ENCODE data around the gene SIGLEC12.
"Not testable (repeated sequence)": the region's sequence is repeated elsewhere in the genome, so short reads cannot be mapped to it uniquely, and the experiment has no call there.

The SIGLEC12 gene

GRCh38 chr19:51457351-51458013, 44.1 kb downstream of the SIGLEC12 start:
- no peak for DNase-seq

- DNase-seq: no peak
Observed at GRCh38 chr19:51456541-51457290, 44.9 kb downstream of the SIGLEC12 start.

DNA sequence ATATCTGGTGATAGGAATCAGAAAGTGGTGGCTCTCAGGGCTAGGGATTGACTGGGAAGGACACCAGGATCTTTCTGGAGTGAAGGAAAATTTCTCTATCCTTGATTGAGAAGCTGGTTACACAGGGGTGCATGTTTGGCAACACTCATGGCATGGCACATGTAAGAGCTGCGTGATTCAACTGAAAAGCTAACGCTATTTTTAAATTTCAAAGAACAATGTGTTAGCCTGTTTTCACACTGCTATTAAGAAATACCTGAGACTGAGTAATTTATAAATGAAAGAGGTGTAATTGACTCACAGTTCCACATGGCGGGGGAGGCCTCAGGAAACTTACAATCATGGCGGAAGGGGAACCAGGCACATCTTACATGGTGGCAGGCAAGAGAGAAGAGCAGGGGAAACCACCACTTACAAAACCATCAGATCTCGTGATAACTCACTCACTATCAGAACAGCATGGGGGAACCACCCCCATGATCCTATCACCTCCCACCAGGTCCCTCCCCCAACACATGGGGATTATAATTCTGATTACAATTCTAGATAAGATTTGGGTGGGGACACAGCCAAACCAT, 50.8 kb downstream of the SIGLEC12 start:
- no peak for DNase-seq

DNA sequence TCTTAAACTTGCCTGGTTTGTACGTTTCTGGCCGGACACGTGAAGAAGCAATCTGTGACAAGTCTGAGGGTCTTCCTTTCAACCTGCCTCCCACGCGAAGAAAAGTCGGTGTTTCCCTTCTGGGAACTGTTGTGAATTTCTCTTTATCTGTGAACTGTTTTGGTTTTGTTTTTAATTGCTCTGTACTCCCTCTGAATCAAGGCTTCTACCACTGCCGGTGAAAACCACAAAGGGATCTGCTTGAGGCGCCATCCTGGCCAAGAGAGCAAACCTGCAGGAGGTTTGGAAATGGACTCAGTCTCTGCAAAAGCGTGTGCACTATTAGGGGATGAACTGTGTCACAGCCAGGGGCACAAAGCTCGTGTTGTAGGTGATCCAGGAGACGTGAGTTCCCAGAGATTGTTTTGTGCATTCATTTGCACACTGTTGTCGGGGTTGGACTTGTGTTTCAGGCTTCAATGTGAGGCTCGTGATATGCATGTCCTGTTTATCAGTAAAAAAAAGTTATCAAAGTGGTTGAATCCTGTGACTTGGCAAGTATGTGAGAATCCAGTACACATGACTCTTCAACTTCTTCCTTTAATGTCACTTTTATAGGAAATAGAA, 53.1 kb downstream of the SIGLEC12 start:
- DNase-seq: no peak

- DNase-seq: no peak
Observed at GRCh38 chr19:51448011-51448410, 53.6 kb downstream of the SIGLEC12 start.

DNA sequence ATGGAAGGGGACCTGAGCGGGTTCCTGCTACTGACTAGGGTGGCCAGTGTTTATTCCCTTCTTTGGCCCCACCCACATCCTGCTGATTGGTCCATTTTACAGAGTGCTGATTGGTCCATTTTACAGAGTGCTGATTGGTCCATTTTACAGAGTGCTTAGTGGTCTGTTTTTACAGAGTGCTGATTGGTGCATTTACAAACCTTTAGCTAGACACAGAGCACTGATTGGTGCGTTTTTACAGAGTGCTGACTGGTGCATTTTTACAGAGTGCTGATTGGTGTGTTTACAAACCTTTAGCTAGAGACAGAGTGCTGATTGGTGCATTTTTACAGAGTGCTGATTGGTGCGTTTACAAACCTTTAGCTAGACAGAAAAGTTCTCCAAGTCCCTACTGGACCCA, 54.1 kb downstream of the SIGLEC12 start:
- DNase-seq: not testable (repeated sequence)

DNA sequence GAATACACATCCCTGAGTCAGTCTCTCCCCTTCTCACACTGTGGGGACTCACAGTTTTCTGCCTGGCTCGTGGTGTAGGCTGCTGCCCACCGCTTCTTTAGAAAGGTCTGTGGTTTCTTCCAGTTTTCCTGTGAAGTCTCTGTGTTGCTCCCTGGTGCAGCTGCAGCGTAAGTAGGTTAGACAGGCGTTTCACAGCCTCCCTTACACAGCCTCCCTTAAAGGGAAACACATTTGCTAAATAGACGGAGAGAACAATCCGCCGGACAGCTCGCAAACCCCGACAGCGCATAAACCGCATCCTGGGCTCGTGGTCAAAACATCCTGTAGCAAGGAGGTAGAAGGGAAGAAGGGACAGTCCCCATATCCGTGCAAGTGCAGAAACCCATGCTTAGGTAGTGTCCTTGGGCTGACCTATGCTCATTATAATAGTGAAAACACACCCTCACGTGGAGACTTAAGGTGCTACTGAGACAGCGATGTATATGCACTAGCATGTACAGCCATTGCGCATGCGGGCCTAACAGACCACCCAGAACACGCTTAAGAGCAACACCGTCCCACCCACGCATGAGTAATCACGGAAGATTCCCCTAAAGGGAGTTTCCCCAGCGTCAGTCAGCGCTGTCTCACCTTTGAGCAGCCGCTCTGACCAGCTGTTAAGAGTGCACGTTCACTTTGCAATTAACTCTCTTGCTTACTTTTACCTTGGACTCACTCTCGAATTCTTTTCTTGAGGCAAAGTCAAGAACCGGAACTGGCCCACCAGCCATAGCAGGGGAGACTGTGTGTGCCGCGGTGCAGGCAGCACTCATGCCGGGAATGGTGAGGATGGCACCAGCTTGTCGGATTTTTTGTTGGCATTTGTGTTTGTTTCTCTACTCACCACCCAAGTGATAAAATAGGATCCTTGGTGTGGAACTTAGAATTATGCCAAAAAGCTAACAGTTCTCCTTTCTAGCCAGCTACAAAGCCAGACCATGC, 59.9 kb downstream of the SIGLEC12 start:
- no peak for DNase-seq

All from fibroblast of skin of abdomen (primary cell).